HEK293 (cell line): ENCODE data around the gene ARHGAP10.

Experiments used
- CTCF ChIA-PET: fragments of 350-600 bp; formaldehyde crosslinking; extraction: SDS; loops from one replicate; lab custom pipeline; 2021; ENCODE audit warnings: antibody characterized with exemption; lab: Yijun Ruan, JAX
- POLR2A ChIA-PET: fragments of 300-600 bp; formaldehyde crosslinking; extraction: SDS; loops from one replicate; lab custom pipeline; 2020; ENCODE audit warnings: antibody characterized with exemption, inconsistent platforms; lab: Yijun Ruan, JAX
- H3K27ac ChIP-seq: fragments of 200-500 bp; sonication (Bioruptor generic); 2 replicates; pipeline ENCODE4 v1.5.1; 2014; ENCODE audit warnings: low read depth, low read length, control low read depth, inconsistent platforms; ENCODE audit errors: extremely low read depth
- H3K36me3 ChIP-seq, 2 experiments: fragments of 200-500 bp in 1 of 2; sonication (Bioruptor generic) in 1 of 2; 1 replicate in 1 of 2; 2 replicates in 1 of 2; pipeline ENCODE4 v1.5.1; 2014 to 2017; ENCODE audit warnings: inconsistent platforms in 2 of 2, low read length in 2 of 2; ENCODE audit not compliant: control insufficient read depth in 2 of 2, insufficient read depth in 1 of 2
- H3K4me1 ChIP-seq: fragments of 200-500 bp; sonication (Bioruptor generic); 2 replicates; pipeline ENCODE4 v1.5.1; 2014; ENCODE audit warnings: mild to moderate bottlenecking, low read length, inconsistent platforms; ENCODE audit not compliant: control insufficient read depth, insufficient read depth
- H3K4me3 ChIP-seq: 2 replicates; pipeline ENCODE4 v1.5.1; 2011; ENCODE audit warnings: low read depth, mild to moderate bottlenecking, control low read depth, low read length, moderate library complexity
- H3K9me3 ChIP-seq: fragments of 200-500 bp; sonication (Bioruptor generic); 2 replicates; pipeline ENCODE4 v1.5.1; 2014; ENCODE audit warnings: low read depth, low read length, inconsistent platforms; ENCODE audit not compliant: control insufficient read depth, insufficient read depth
- GLI4 ChIP-seq: fragments of 450-650 bp; formaldehyde crosslinking; IDR thresholded peaks from 2 replicates; pipeline ENCODE4 v1.5.1; 2016; ENCODE audit warnings: missing biosample characterization, missing genetic modification characterization
- IKZF3 ChIP-seq: fragments of 450-650 bp; IDR thresholded peaks from 2 replicates; pipeline ENCODE4 v1.5.0; 2018; ENCODE audit warnings: missing biosample characterization, mild to moderate bottlenecking, missing genetic modification characterization, moderate library complexity
- RBAK ChIP-seq: fragments of 450-650 bp; formaldehyde crosslinking; IDR thresholded peaks from 2 replicates; pipeline ENCODE4 v1.5.1; 2016; ENCODE audit warnings: missing biosample characterization, missing genetic modification characterization
- SALL2 ChIP-seq: fragments of 450-650 bp; formaldehyde crosslinking; IDR thresholded peaks from 2 replicates; pipeline ENCODE4 v1.5.0; 2017; ENCODE audit warnings: missing biosample characterization, mild to moderate bottlenecking, missing genetic modification characterization, borderline replicate concordance
- SCRT2 ChIP-seq: fragments of 450-650 bp; formaldehyde crosslinking; IDR thresholded peaks from 2 replicates; pipeline ENCODE4 v1.5.1; 2016; ENCODE audit warnings: missing biosample characterization, missing genetic modification characterization
- TRIM28 ChIP-seq: IDR thresholded peaks from 2 replicates; pipeline ENCODE4 v1.6.1; 2011; ENCODE audit warnings: low read length, control low read depth, borderline replicate concordance
- ZBTB1 ChIP-seq: fragments of 450-650 bp; formaldehyde crosslinking; IDR thresholded peaks from 2 replicates; pipeline ENCODE4 v1.5.1; 2016; ENCODE audit warnings: missing biosample characterization, missing genetic modification characterization
- ZBTB7A ChIP-seq: fragments of 450-650 bp; formaldehyde crosslinking; IDR thresholded peaks from 2 replicates; pipeline ENCODE4 v1.5.1; 2016; ENCODE audit warnings: low read depth, missing biosample characterization, missing genetic modification characterization
- ZNF112 ChIP-seq: fragments of 450-650 bp; formaldehyde crosslinking; IDR thresholded peaks from 2 replicates; pipeline ENCODE4 v1.5.0; 2017; ENCODE audit warnings: missing biosample characterization, missing genetic modification characterization
- ZNF121 ChIP-seq: fragments of 450-650 bp; formaldehyde crosslinking; IDR thresholded peaks from 2 replicates; pipeline ENCODE4 v1.5.1; 2016; ENCODE audit warnings: missing biosample characterization, missing genetic modification characterization
- ZNF146 ChIP-seq: fragments of 450-650 bp; formaldehyde crosslinking; IDR thresholded peaks from 2 replicates; pipeline ENCODE4 v1.5.1; 2016; ENCODE audit warnings: missing biosample characterization, missing genetic modification characterization
- ZNF155 ChIP-seq: fragments of 450-650 bp; formaldehyde crosslinking; IDR thresholded peaks from 2 replicates; pipeline ENCODE4 v1.5.1; 2016; ENCODE audit warnings: missing biosample characterization, missing genetic modification characterization
- ZNF544 ChIP-seq: fragments of 450-650 bp; formaldehyde crosslinking; IDR thresholded peaks from 2 replicates; pipeline ENCODE4 v1.5.0; 2017; ENCODE audit warnings: missing biosample characterization, missing genetic modification characterization
- ZNF548 ChIP-seq: fragments of 450-650 bp; formaldehyde crosslinking; IDR thresholded peaks from 2 replicates; pipeline ENCODE4 v1.5.1; 2016; ENCODE audit warnings: missing biosample characterization, missing genetic modification characterization
- ZNF610 ChIP-seq: fragments of 450-650 bp; formaldehyde crosslinking; IDR thresholded peaks from 2 replicates; pipeline ENCODE4 v1.5.1; 2016; ENCODE audit warnings: missing biosample characterization, missing genetic modification characterization, borderline replicate concordance
- ZNF626 ChIP-seq: fragments of 450-650 bp; sonication (Bioruptor Pico); formaldehyde crosslinking; IDR thresholded peaks from 2 replicates; pipeline ENCODE4 v1.5.1; 2018; ENCODE audit warnings: missing biosample characterization, missing genetic modification characterization, inconsistent platforms
- ZNF629 ChIP-seq: fragments of 450-650 bp; formaldehyde crosslinking; IDR thresholded peaks from 2 replicates; pipeline ENCODE4 v1.5.1; 2017; ENCODE audit warnings: missing biosample characterization, missing genetic modification characterization
- TF ChIP-seq, protein P1 (sequence below): fragments of 450-650 bp; formaldehyde crosslinking; IDR thresholded peaks from 2 replicates; pipeline ENCODE4 v1.5.1; 2016; ENCODE audit warnings: missing biosample characterization, missing genetic modification characterization
- TF ChIP-seq, protein P2 (sequence below): fragments of 450-650 bp; formaldehyde crosslinking; IDR thresholded peaks from 2 replicates; pipeline ENCODE4 v1.5.1; 2016; ENCODE audit warnings: missing biosample characterization, missing genetic modification characterization
- TF ChIP-seq, protein P3 (sequence below): fragments of 450-650 bp; formaldehyde crosslinking; IDR thresholded peaks from 2 replicates; pipeline ENCODE4 v1.5.1; 2017; ENCODE audit warnings: missing biosample characterization, missing genetic modification characterization

The ARHGAP10 gene

DNA sequence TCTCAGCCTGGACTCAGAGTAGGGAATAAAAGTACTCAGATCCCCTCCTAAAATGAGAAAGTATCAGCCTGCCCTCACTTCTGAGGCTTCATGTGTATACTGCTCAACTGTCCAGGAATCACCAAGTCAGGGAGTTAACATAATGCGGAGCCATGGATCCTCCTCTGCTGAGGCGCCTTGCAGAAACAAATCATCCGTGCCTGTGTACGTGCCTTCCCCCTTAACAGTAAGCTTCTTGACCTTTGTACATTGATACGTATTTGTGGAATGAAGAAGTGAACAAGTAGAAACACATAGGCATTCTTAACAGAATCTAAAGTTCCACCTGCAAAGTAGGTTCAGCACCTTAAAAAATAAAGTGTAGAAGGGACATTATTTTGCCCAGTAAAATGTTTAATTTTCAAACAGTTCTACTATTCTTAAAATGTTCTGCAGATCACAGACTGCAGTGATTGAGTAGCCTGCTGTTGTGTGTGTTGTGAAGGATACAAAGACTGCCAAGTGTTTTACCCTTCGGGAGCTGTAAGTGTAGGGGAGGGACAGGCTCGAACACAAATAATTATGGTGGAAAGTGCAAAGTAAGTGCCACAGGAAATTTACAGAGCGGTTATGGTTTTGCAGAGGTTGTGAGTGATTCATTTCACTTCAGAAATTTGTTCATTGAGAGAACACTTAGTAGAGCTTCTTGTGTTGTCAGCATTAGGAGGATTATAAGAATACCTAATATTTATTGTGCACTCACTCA lies 61.9 kb downstream of the ARHGAP10 start:
- POLR2A ChIA-PET: interaction anchor here (0.6 kb wide), 1 partner anchor 184 kb away, joined by 3 read pairs; no protein-coding TSS in a partner anchor
- TF ChIP-seq TRIM28 (0 out of 2 replicates have a peak, but pooled peaks have one; percentile 41), ZNF121 (no peak), ZBTB1 (tag by site-specific recombination) (no peak), IKZF3 (tag by site-specific recombination) (no peak), ZNF146 (tag by site-specific recombination) (no peak), SALL2 (tag by site-specific recombination) (no peak)
- TF ChIP-seq, protein P1, sequence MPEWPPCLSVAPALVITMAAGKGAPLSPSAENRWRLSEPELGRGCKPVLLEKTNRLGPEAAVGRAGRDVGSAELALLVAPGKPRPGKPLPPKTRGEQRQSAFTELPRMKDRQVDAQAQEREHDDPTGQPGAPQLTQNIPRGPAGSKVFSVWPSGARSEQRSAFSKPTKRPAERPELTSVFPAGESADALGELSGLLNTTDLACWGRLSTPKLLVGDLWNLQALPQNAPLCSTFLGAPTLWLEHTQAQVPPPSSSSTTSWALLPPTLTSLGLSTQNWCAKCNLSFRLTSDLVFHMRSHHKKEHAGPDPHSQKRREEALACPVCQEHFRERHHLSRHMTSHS: no peak
- no peaks in the 10 kb centered on the region for H3K9me3 ChIP-seq
- no peaks in the 10 kb centered on the region for H3K36me3 ChIP-seq
- 0 out of 2 replicates have a peak overlapping the region, but pooled peaks have one; percentile 16 for H3K27ac ChIP-seq
- no peak overlapping the region for H3K4me3 ChIP-seq
- H3K4me1 ChIP-seq: peaks cover 14% of the 10 kb centered on the region; the same call in 1 of the 2 replicates
- CTCF ChIA-PET: interaction anchor here (0.7 to 1.7 kb wide), 2 partner anchors 49 to 73 kb away, joined by 4 to 11 read pairs; no protein-coding TSS in a partner anchor

- no peak overlapping the region for H3K27ac ChIP-seq
- CTCF ChIA-PET: interaction anchor here (1.7 kb wide), 1 partner anchor 73 kb away, joined by 11 read pairs; no protein-coding TSS in a partner anchor
- POLR2A ChIA-PET: no interaction called here
- peaks cover 9% of the 10 kb centered on the region; the same call in 1 of the 2 replicates for H3K4me1 ChIP-seq
- no peaks in the 10 kb centered on the region for H3K9me3 ChIP-seq
- TF ChIP-seq ZNF610 (no peak), SCRT2 (tag by site-specific recombination) (0 out of 2 replicates have a peak, but pooled peaks have one; percentile 9)
- H3K36me3 ChIP-seq: no peaks in the 10 kb centered on the region
- H3K4me3 ChIP-seq: no peak overlapping the region
Observed at GRCh38 chr4:147794314-147794680, 62.4 kb downstream of the ARHGAP10 start.

DNA sequence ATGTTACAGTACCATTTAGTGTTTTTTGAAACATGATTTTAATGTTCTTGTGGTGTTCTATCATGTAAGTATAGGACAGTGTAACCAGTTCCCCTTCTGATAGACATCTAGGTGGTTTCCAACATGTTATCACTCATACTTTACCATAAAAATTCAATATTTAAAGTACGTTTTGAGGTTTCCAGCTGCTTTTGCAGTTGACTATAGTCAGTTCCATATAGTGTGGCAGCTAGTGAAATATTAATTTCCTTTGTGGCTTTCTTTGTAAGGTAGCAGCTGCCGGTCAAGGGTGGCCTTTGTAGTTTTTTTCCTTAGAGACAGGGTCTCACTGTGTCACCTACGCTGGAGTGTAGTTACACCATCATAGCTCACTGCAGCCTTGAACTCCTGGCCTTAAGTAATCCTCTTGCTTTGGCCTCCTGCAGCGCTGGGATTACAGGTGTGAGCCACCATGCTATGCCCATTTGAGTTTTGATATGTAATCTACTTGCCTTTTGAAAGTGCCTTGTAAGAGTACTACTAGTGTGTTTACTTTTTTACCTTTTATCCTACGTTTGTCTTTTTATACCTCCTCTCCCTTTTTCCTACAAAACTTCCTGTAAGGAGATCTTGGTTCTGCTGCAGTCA lies 63.0 kb downstream of the ARHGAP10 start:
- H3K4me1 ChIP-seq: peaks cover 9% of the 10 kb centered on the region
- no peaks in the 10 kb centered on the region for H3K9me3 ChIP-seq
- POLR2A ChIA-PET: no interaction called here
- no peaks in the 10 kb centered on the region for H3K36me3 ChIP-seq
- TF ChIP-seq RBAK: no peak
- no peak for TF ChIP-seq GLI4 (tag by site-specific recombination)
- no peak for TF ChIP-seq SCRT2 (tag by site-specific recombination)
- no peak for TF ChIP-seq ZNF112 (tag by site-specific recombination)
- no peak for TF ChIP-seq ZNF626 (tag by site-specific recombination)
- TF ChIP-seq, protein P2, sequence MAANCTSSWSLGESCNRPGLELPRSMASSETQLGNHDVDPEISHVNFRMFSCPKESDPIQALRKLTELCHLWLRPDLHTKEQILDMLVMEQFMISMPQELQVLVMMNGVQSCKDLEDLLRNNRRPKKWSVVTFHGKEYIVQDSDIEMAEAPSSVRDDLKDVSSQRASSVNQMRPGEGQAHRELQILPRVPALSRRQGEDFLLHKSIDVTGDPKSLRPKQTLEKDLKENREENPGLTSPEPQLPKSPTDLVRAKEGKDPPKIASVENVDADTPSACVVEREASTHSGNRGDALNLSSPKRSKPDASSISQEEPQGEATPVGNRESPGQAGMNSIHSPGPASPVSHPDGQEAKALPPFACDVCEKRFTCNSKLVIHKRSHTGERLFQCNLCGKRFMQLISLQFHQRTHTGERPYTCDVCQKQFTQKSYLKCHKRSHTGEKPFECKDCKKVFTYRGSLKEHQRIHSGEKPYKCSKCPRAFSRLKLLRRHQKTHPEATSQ (tag by site-specific recombination): no peak
- TF ChIP-seq, protein P3, sequence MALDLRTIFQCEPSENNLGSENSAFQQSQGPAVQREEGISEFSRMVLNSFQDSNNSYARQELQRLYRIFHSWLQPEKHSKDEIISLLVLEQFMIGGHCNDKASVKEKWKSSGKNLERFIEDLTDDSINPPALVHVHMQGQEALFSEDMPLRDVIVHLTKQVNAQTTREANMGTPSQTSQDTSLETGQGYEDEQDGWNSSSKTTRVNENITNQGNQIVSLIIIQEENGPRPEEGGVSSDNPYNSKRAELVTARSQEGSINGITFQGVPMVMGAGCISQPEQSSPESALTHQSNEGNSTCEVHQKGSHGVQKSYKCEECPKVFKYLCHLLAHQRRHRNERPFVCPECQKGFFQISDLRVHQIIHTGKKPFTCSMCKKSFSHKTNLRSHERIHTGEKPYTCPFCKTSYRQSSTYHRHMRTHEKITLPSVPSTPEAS: no peak
- no peak for TF ChIP-seq ZBTB7A (tag by site-specific recombination)
- no peak for TF ChIP-seq ZNF544
- TF ChIP-seq ZNF548 (tag by site-specific recombination): no peak
- TF ChIP-seq ZNF155 (tag by site-specific recombination): no peak
- TF ChIP-seq ZNF629 (tag by site-specific recombination): no peak
- TF ChIP-seq ZNF610: no peak
- H3K27ac ChIP-seq: no peak overlapping the region
- H3K4me3 ChIP-seq: no peak overlapping the region
- CTCF ChIA-PET: no interaction called here
